EL (cell line): ENCODE results near the gene SLC9A8.
"Not testable (repeated sequence)": the region's sequence is repeated elsewhere in the genome, so short reads cannot be mapped to it uniquely, and the experiment has no call there.

Experiments used
- DNase-seq: peaks from one replicate; pipeline ENCODE4 v3.0.0-alpha.2; 2016

Gene SLC9A8, protein sequence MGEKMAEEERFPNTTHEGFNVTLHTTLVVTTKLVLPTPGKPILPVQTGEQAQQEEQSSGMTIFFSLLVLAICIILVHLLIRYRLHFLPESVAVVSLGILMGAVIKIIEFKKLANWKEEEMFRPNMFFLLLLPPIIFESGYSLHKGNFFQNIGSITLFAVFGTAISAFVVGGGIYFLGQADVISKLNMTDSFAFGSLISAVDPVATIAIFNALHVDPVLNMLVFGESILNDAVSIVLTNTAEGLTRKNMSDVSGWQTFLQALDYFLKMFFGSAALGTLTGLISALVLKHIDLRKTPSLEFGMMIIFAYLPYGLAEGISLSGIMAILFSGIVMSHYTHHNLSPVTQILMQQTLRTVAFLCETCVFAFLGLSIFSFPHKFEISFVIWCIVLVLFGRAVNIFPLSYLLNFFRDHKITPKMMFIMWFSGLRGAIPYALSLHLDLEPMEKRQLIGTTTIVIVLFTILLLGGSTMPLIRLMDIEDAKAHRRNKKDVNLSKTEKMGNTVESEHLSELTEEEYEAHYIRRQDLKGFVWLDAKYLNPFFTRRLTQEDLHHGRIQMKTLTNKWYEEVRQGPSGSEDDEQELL

DNA sequence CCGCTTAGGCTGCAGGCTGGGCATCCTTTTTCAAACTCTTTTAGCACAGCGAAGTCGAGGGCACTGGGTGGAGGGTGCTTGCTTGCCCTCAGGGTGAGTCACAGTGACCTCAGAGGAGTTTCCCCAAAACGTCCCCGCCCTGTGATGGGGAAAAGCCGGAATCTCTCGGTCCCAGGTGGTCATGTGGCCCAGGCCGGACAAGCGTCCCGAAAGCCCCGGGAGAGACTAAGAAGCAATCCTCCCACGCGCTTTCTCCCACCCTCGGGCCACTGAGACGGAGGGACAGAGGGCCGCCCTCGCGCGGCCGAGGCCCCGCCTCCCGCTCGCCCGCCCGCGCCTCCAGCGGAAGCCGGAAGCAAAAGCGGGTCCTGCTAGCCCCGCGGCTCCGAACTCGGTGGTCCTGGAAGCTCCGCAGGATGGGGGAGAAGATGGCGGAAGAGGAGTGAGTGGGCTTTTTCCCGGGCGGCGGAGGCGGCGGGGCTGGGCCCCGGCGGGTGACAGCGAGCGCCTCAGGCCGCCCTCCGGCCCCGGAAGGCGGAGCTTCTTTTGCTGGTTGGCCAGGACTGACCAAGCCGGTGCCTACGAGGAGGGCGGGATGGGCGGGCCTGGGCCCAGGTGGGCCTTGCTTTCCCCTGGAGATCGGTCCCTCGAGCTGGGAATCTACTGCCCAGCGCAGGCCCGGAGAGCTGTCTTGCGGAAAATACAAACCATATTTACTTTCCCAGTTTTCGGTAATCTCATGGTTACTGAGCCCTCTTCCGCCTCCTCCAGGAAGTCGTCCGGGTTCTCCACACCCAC is at the start of gene SLC9A8:
SLC9A8 (plus strand) TSS at position 322 of the 798 bp plus-strand sequence; CDS start at position 417, 95 bp downstream.
- DNase-seq: peak; percentile 97

DNA sequence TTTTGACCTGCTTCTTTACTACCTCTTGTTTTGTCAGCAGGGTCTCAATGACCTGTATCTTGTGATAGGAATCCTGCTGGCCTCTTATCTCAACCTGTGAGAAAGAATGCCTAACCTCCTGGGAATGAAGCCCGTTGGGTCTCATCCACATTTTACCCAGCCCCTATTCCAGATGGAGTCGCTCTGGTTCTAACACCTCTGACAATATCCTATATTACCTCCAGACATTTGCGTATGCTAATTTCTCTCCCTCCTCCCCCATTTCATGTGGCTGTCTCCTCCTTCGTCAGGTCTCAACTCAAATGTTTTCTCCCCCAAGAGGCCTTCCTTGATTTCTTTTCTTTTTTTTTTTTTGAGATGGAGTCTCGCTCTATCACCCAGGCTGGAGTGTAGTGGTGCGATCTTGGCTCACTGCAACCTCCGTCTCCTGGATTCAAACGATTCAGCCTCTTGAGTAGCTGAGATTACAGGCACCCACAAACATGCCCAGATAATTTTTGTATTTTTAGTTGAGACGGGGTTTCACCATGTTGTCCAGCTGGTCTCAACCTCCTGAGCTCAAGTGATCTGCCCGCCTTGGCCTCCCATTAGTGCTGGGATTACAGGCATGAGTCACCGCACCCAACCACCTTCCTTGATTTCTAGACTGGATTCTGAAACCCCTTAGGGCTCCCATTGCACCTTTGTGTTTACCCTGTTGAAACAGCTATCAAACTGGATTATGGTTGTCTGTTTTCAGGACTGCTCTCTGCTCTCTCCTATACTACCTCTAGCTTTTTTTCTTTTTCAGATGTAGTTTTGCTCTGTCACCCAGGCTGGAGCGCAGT is 49.5 kb upstream of the SLC9A8 start:
- no peak for DNase-seq

DNA sequence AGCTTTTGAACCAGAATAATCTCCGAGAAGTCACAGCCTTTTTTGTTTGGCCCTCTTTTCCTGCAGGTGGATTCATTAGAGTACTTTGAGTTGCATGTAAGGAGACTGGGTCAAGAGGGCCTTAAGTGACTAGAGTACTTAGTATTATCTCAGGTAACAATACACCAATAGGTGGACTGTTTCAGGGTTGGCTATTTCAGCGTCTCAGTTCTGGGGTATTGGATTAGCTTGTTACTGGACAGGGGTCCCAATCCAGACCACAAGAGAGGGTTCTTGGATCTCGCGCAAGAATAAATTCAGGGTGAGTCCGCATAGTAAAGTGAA is 47.3 kb upstream of the SLC9A8 start:
- no peak for DNase-seq

DNA sequence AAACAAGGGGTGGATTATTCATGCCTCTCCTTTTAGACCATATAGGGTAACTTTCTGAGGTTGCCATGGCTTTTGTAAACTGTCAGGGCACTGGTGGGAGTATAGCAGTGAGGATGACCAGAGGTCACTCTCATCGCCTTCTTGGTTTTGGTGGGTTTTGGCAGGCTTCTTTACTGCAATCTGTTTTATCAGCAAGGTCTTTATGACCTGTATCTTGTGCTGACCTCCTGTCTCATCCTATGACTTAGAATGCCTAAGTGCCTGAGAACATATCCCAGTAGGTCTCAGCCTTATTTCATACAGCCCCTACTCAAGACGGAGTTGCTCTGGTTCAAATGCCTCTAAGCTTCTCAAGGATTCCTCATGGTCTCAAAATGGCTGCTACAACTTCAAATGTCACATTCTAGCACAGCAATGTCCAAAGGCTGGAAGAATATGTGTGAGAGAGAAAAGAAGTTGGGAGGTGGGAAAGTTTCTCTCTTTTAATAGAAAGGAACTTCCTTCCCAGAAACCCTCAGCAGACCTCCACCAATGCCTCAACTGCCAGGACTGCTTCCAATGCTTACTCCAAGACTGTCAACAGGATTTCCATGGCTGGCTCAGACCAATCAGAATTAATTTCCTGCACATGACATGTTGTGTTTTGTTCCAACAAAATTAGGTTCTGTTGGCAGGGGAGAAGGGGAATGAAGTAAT is 46.6 kb upstream of the SLC9A8 start:
- DNase-seq: no peak

DNA sequence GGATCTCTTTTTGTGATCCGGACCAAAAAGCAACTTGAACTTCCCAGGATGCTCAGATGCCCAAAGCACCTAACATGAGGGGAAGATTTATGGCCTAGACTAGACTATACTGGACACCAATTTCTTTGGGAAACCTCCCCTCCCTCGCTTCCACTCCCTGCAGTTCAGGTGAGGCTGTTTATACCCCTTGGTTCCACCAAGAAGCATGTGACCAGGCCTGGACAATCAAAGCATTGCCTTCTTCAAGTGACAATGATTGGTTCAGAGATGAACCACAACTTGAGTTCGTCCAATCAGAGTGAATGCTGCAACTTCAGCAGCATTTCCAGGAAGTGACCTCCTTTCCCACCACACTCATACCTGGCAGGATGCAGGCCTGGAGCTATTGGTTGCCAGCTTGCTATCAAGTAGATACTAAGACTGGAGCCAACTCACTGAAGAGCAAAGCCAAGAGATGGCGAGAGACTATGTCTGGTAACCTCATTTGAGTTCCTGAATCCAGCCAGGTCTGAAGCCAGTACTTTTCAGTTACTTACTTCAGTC is 45.6 kb upstream of the SLC9A8 start:
- DNase-seq: no peak

DNA sequence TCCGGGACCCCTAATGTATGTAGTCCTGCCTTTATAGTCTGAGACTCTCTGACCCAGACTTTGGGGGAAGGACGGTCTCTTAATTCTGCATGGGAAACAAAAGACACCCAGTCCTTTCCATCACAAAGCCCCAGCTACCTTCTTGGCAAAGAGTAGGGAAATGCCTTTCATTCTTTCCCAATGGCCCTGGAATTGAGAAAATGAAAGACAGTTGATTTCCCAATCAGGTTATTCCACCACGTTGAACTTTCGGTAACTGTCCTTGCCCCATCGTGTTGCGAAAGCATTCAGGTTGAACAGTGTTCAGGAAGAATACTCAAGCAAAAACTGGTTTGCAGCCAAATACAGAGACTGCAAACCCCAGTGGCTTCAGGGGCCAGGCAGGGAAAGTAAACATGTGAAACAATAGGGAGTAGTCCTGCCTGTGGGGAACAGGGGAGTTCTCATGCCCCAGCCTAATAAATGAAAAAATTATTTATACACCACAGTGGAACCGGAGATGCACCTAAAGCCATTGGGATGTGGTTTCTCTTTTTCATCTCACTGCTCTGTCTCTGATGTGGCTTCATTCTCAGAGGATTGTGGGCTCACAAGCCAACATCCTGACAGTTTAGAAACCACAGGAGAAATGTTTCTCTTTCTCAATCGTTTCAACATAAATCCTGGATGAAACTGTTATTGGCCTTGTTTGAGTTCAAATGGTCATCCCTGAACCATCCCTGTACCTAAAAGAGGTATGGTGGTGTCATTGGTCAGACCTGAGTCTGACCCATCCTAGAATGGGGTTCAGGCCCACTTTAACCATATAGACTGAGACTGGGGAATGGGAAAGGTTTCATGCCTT is 44.2 kb upstream of the SLC9A8 start:
- peak; percentile 78 for DNase-seq

DNA sequence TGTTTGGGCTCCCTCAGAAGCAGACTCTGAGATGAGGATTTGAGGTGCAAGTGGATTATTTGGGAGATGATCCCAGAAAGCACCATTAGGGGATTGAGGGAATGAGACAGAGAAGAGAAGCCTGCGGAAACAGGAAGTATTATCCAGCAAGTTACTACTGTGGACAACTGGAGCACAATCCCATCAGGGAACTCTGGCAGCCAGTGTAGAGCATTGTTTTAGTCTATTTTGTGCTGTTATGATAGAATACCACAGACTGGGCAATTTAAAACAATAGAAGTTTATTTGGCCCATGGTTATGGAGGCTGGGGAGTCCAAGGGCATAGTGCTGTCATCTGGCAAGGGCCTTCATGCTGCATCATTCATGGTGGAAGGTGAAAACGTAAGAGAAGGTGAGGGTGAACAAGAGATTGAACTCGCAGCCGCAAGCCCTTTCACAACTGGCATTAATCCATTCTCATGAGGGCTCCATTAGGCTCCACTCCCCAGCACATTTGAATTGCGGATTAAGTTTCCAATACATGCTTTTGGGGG is 43.5 kb upstream of the SLC9A8 start:
- no peak for DNase-seq

DNA sequence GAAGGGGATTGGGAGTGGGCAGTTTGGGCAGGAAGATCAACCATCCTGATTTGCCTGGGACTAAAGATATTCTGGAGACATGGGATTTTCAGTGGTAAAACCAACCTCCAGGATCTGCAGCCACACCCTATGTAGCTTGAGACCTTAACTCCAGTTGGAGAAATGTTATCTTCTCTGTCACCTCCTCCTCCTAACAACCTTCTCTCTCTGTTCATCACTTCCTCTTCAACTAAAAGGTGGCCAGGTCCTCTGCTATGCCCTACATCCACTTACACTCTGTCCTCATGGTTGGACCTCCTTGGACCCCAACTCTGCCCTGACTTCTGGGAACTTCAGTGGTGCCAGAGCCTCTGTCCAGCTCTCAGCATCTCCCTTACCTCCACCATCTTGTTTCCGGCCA is 42.0 kb upstream of the SLC9A8 start:
- no peak for DNase-seq

DNA sequence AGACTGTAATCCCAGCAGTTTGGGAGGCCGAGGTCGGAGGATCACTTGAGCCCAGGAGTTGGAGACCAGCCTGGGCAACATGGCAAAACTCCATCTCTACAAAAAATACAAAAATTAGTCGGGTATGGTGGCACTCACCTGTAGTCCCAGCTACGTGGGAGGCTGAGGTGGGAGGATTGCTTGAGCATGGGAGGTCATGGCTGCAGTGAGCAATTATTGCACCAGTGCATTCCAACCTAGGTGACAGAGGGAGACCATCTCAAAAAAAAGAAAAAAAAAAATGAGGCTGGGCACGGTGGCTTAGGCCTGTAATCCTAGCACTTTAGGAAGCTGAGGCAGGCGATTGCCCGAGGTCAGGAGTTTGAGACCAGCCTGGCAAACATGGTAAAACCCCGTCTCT is 38.4 kb upstream of the SLC9A8 start:
- DNase-seq: not testable (repeated sequence)

DNA sequence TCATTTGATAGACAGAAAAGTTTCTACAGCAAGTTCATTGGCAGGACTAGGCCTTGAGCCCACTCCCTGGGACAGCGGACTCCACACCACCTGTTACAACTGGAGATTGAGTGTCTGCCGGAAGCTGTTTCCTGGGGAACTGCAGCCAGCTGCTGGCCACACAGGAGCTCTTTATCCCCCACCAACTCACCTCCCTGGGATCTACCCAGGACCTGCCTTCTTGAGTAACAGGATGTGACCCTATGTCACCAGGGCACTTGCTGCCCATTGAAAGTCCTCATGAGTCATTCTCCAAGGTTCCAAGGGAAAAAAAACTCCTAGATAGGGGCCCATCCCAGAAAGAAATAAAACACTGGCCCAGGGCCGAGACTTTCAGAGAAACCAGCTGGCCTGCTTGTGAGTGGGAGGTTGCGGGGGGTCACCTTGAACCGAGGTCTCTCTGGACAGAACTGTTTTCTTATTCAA is 37.4 kb upstream of the SLC9A8 start:
- DNase-seq: peak; percentile 87

DNA sequence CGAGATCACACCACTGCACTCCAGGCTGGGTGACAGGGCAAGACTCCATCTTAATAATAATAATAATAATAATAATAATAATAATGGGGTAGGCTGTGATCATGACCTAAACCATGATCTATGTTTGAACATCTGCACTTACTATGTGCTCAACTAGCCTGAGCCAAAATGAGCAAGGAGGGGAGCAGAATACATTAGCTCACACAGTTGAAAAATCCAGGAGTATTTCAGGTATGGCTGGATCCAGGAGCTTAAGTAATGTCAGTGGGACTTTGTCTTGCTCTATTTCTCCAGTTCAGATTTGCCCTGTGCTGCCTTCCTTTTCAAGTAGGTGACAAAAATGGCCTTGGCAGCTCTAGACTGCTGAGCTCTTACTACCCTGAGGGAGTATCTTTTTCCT is 32.7 kb upstream of the SLC9A8 start:
- DNase-seq: no peak

DNA sequence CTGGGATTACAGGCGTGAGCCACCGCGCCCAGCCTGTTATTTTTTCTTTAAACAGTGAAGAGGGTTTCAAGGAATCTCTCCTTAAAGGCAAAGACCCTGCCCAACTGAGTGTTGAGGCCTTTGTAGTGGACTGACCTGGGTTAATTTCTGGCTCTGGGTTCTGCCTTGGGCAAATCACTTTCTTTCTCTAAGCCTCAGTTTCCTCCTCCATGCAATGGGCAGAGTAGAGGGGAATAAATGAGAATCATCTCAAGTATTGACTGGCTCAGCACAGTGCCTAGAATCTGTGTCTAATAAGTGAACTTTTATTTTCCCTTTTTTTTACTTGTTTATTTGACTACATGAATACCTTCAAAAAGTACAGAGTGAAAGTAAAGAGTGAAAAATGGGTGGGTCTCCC is 31.0 kb upstream of the SLC9A8 start:
- no peak for DNase-seq

DNA sequence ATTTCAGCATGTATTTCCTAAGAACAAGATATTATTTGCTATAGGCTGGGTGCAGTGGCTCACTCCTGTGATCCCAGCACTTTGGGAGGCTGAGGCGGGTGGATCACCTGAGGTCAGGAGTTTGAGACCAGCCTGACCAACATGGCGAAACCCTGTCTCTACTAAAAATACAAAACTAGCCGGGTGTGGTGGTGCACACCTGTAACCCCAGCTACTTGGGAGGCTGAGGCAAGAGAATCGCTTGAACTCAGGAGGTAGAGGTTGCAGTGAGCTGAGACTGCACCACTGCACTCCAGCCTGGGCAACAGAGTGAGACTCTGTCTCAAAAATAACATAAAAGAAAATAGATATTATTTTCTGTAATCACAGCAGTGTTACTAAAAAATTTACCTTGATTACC is 30.2 kb upstream of the SLC9A8 start:
- not testable (repeated sequence) for DNase-seq

DNA sequence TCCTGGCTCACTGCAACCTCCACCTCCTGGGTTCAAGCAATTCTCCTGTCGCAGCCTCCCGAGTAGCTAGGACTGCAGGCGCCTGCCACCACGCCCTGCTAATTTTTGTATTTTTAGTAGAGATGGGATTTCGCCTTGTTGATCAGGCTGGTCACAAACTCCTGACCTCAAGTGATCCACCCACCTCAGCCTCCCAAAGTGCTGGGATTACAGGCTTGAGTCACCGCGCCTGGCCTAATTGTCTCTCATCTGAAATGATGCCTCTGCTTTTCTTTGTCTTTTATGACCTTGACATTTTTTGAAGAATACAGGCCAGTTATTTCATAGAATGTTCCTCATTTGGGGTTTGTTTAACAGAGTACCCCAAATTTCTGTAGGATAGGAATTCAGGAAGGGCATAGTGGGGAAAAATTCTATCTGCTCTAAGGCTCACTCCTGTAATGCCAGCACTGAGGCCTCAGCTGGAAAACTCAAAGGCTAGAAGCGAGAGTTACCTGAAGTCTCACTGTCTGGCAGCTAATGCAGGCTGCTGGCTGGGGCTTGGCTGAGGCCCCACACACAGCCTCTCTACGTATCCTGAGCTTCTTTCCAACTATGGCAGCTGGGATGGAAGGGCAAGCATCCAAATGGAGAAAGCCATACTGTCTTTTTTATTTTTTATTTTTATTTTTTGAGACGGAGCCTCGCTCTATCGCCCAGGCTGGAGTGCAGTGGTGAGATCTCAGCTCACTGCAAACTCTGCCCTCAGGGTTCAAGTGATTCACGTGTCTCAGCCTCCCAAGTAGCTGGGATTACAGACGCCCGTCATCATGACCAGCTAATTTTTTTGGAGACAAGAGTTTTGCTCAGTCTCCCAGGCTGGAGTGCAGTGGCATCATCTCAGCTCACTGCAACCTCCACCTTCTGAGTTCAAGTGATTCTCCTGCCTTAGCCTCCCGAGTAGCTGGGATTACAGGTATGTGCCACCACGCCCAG is 29.3 kb upstream of the SLC9A8 start:
- DNase-seq: not testable (repeated sequence)

DNA sequence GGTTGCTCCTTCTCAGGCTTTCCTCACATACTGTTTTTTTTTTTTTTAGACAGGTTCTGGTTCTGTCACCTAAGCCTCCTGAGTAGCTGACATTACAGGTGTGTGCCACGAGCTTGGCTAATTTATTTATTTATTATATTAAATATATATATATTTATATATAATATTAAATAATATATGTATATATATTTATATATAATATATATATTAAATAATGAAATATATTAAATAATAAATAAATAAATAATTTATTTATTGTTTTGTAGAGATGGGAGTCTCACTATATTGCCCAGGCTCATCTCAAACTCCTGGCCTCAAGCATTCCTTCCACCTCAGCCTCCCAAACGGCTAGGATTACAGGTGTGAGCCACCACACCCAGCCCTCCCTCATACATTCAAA is 28.3 kb upstream of the SLC9A8 start:
- DNase-seq: no peak

DNA sequence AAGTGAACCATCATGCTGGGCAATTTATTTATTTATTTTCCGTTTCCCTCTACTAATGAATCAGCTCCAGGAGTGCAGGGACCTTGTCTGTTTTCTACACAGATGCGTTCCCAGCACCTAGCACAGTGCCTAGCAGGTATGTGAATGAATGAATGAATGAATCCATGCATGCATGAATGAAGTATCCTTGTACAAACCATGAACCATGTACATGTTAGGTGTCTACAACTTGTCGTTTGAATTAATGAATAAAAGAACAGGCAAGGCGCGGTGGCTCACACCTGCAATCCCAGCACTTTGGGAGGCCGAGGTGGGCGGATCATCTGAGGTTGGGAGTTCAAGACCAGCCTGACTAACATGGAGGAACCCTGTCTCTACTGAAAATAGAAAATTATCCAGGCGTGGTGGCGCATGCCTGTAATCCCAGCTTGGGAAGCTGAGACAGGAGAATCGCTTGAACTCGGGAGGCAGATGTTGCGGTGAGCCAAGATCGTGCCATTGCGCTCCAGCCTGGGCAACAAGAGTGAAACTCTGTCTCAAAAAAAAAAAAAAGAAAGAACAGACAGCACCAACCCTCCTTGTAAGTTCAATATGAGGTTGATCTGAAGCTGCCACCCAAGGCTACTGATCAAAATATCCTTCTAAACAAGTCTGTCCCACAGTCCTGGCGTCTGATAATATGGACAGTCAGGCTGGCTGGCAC is 27.3 kb upstream of the SLC9A8 start:
- DNase-seq: no peak

DNA sequence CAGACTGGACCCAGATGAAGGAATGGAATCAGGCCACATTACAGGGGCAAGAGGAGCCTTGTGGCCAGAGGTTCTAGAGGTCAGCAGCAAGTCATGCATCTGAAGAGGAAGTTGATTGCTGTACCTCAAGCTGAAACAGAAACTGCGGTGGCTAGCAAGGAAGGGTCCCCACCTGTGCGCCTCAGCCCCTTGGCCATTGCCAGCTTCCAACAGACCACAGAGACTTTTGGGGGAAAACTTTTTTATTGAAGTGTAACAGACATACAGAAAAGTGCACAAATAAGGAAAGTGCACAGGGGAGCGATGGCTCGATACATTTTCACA is 26.8 kb upstream of the SLC9A8 start:
- DNase-seq: no peak

DNA sequence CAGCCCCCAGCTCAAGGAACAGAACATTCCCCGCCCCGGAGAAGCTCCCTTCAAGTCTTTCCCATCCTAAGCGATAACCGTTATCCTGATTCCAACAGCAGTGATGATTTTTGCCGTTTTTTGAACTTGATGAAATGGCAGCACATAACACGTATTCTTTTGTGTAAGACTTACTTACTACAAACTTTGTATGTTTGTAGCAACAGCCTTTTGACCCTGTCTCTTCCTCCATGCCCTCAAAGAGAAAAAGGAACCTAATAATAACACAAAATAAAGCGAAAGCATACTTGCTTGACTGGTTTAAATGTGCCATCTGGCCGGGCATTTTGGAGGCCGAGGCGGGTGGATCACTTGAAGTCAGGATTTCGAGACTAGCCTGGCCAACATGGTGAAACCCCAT is 26.4 kb upstream of the SLC9A8 start:
- DNase-seq: no peak
